ENCODE measurements around the gene AGAP1.

AGAP1 gene

DNA sequence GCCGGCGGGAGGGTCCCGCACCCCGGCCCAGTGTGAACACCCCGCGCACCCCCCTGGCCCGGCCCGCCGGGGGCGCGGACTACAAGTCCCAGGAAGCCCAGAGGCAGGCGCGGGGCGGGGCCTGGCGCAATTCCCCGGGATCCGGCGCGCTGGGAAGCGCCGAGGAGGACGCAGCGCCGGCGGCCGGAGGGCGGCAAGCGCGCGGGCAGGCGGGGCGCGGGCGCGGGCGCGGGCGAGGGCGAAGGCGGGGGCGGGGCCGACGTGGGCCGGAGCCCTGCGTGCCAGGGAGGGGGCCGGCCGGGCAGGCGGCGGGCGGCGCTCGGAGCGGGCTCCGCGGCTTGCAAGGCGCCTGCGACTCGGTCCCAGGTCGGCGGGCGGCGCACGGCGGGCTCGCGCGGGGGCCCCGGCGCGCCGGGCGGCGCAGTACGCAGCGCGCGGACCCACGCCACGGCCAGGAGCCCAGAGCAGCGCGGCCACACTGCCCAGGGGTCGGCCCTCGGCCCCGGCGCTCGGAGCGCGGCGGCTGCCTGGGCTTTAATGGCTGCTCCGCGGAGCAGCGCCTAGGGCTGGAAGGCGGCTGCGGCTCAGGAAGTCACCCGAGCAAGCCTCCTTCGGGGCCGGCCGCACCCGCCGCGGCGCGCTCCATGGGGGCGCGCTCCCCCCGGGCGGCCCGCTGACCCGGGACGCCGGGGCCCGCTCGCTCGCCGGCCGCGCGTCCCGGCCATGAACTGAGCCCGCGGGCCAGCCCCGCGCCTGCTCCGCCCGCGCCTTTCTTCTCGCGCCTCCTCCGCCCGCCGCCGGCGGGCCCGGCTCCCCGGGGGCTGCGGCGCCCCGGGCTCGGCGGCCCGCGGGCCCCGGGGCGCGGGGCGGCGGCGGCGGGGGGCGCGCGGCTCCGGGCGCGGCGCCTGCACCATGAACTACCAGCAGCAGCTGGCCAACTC, at the start of gene AGAP1:
Gene AGAP1 (plus strand): TSS at position 269 of the 941 bp plus-strand sequence.
- DNase-seq (ENCODE audit: low read depth): peak; percentile 80

DNA sequence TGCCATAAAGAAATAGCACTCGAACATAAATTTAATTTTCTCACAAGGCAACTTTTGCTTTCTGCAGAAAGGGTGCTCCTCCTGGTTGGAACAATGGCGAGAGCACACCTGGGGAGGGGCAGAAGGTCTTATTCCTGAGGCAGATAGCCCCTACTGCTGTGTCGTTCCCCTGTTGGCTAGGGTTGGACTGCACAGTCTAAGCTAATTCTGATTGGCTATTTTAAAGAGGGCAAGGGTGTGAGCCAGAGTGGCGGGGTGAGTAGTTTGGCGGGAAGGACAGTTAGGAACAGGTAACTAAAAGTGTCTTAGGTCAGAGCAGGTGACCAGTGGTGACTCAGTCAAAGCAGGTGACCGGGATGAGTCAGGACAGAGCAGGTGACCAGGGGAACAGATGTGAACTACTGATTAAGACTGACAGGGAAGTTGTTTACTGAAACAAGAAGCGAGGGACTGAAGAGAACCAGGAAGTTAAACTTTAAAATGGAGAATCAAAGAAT, 49.7 kb upstream of the AGAP1 start:
- DNase-seq (ENCODE audit: low read depth): no peak

DNA sequence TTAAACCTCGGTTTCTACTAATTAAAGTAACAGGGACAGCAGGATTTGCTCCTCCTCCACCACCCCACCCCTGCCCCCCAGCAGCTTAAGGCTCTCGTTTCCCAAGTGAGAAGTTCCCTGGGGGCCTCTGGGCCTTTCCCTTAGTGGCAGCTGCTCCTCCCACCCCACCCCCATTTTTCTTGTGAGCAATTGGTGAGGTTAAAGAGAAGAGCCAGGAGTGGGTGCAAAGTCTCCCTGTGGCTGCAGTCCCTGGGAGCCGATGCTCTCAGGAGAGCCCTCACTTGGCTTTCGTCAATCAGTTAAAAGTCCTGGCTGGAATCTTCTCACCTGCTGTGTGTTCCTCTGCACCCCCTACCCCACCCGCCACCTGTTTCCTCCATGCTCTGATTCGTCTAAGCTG, 48.7 kb upstream of the AGAP1 start:
- DNase-seq (ENCODE audit: low read depth): no peak

DNA sequence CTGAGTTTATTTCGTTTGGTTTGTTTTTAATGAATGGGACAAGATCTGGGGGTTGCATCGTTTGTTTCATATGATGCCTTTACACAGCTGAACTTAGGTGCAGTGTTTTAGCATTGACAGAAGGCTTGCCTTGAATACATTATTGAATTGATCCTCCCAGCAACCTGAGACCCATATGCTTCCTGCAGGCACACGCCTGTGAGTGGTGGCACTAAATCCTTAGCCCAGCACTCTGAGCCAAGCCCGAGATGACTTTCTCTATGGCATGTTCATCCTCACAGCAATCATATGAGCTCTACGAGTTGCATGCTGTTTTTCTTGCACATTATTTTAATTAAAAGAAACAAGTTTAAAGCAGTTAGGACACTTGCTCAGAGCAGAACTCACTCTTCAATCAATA, 47.8 kb upstream of the AGAP1 start:
- no peak for DNase-seq (ENCODE audit: low read depth)

DNA sequence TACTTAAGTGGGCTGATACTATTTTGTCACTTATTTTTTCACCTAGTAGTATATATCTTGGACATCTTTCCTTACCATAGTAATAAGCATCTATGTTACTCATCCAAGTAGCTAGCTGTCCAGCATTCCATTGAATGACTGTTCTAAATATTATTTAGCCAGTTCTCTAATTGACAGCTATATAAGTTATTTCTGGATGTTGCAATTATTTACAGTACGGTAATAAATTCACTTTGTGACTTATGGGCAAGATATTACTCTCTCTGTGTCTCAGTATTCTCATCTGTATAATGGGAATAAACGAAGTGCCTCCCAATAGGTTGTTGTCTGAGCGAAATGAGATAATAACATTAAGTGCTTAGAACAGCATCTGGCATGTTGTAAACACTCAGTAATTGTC, 46.6 kb upstream of the AGAP1 start:
- DNase-seq (ENCODE audit: low read depth): no peak

DNA sequence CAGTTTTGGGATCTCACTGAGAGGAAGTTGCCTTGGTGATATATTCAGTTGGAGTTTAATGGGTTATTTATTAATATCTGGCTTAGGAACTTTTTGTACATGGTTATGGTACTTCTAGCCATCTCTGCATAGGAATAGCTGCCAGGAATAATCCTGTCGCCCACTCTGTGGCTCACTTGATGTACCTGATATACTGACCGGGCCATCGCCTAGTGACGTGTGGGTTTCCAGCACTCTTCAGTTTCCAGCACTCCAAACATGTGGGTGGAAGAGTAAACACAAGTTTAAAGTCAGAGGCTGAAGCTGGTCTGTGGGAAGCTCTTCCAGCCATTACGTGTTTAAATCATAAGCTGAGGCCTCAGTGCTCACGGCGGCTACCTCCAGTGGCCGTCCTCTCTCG, 44.3 kb upstream of the AGAP1 start:
- DNase-seq (ENCODE audit: low read depth): no peak

DNA sequence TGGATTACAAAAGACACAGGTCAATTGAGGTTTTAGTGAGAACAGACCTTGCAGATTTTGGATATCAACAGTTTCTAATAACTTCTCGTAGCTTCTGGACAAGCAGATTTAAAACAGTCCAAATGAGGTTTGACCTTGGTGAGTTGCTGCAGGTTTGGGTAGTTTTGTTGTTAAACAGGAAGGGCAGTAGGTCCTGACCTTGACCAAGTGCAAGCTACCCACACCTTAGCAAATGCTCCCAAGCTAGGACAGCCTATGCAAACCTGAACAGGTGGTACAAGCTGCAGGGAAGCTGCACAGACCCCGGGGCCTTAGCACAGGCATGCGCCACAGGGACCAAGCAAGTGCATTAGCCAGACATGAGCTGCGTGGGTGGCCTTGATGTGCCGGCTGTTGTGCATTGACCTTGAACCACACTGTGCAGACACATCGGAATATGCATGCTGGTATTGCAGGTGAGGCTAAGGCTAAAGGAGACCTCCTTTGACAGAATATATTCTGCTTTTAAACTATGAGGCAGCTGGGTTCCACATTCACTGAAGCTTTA, 40.2 kb upstream of the AGAP1 start:
- no peak for DNase-seq (ENCODE audit: low read depth)

DNA sequence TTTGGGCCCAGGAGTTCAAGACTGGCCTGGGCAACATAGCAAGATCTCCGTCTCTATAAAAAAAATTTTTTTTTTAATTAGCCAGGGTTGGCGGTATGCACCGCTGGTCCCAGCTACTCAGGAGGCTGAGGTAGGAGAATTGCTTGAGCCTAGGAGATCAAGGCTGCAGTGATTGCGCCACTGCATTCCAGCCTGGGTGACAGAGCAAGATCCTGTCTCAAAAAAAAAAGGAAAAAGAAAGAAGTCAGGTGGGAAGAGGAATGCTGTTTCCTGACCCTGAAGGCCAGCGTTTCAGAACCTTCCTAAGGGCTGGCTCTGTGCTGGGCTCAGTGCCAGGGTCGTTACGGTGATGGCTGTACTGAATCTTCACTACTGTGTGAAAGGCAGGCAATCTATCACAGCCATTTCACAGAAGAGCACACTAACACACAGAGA, 35.0 kb upstream of the AGAP1 start:
- no peak for DNase-seq (ENCODE audit: low read depth)

DNA sequence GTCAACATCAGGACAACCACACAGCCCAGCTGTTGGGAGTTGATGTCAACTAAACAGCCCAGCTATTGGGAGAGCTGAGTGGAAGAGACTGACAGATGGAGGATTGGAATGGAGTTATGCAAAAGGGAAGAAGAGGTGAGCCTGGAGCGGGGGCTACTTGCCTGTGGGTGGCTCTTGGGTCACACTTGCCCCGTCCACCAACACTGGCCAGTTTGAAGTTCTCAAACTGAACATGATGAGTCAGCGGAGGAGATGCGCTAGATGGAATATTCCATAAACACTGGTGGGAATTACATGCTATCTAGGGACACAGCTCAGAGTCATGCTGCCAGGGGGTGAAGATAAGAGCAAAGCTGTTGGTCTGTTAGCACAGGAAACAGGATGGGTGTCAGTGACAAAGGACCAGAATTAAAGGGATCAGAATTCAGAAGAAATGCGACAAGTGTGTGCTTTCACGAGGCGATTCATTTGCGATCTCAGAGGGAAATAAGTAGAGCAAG, 33.2 kb upstream of the AGAP1 start:
- DNase-seq (ENCODE audit: low read depth): no peak

DNA sequence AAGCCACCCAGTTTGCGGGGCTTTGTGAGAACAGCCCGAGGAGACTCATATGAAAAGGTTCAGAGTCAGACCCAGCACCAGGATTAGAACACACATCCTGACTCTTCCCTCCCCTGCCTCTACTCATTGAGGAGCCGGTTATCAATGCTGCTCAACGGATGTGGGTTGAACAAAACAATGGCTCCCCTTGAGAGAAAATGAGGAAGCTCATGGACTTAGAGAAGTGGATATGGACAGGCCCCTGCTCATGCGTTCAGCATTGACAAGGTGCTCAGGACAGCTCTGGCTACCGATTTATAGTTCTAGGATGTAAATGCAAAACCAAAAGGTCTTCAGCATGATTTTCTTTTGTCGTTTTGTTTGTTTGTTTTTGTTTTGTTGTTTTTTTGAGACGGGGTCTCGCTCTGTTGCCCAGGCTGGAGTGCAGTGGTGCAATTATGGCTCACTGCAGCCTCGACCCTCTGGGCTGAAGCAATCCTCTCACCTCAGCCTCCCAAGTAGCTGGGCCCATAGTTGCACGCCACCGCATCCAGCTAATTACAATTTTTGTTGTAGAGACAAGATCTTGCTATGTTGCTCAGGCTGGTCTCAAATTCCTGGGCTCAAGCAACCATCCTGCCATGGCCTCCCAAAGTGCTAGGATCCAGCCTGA, 32.0 kb upstream of the AGAP1 start:
- DNase-seq (ENCODE audit: low read depth): no peak

DNA sequence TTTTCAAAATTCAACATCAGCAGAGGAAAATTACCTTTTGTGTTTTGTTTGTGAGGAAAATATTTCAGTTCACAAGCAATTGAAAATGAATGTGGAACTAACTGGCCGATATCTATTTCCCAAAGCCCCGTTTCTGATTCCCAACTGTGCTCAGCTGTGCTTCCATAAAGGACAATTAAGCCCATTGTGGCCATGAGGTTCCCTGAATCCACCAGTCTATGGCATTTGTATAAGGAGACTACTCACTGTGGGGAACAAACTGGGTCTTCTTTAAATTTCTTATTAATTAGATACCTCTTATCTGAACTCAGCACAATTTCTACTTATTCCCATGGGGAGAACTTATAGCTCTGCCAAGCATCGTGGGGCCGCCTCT, 31.4 kb upstream of the AGAP1 start:
- no peak for DNase-seq (ENCODE audit: low read depth)

DNA sequence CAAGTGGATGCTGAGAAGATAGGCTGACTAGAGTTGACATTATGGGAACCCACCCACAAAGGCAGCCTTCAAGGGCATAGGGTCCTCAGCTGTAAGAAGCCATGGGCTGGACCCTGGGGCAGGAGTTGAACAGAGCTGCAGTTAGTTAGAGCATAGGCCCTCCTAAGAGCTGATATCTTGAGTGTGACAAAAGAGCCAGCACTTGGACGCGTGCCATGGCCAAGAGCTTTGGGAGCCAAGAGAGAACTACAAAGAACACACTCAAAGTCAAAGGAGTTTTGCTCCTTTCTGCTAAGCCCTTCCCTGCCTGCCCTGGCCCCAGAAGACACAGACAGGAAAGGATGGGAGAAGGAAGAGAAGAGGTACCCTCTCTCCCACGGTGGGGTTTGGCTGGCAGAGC, 29.9 kb upstream of the AGAP1 start:
- DNase-seq (ENCODE audit: low read depth): no peak

DNA sequence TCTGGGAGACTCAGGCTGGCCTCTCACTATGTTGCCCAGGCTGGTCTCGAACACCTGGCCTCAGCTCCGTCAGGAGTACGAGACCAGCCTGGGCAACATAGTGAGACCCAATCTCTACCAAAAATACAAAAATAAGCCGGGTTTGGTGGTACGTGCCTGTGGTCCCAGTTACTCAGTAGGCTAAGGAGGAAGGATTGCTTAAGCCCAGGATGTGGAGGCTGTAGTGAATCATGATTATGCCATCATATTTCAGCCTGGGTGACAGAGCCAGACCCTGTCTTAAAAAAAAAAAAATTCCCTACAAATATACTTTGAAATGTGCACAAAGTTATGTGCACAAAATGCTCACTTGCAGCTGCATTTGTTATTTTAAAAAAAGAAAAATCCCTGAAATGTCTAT, 26.3 kb upstream of the AGAP1 start:
- DNase-seq (ENCODE audit: low read depth): peak; percentile 81

DNA sequence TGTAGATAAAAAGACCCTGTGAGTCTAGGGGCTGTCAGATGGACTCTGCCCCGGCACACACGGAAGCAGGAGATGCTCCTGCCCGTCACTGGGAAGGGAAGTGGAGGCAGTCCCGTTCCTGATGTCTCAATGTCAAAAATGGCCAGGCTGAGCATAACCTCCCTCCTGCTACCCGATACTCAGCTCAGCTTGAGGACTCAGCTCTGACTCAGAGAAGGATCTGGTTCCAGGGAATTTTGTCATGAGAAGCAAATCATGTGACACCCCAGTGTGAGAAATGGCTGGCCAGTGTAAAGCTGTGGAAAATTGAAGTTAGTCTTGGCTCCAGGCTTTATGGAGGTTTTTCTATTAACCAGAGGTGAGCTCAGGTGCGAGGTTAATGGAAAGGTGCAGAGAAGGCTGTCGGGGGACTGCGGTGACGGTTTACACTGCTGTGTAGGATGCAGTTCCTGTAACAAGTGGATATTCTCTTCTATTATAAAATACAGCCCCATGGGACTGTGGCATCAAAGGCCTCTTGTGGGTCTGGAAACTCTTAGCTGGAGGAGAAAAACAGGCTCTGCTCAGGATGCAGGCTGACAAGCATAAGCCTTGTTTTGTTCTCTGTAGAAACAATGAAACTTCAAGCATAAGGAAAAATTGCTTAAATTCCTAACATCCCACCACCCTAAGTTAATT, 24.7 kb upstream of the AGAP1 start:
- peak; percentile 97 for DNase-seq (ENCODE audit: low read depth)

DNA sequence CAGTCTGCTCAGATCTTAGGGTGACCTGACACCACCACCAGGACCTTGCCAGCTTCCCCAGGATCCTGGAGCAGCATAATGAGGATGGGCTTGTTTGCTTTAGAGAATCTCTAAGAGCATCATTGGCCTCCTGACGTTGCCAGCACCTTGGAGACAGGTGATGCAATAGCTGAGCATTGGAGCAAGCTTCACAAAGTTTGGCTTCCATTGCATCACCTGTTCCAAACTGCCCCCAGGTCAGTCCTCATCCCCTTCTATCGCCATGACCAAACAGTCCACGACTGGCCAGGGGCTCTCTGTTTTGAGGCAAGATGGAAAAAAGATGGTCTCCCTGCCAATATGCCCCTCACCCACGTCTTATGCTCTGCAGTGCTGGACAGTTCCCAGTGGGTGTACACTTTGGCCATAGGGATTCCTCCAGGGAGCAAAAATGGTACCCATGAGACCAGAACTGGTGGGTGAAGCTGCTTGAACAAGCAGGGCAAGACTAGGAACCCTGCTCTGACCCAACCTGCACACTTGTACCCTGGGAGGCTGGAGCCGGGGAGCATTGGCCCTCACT, 22.6 kb upstream of the AGAP1 start:
- DNase-seq (ENCODE audit: low read depth): no peak

DNA sequence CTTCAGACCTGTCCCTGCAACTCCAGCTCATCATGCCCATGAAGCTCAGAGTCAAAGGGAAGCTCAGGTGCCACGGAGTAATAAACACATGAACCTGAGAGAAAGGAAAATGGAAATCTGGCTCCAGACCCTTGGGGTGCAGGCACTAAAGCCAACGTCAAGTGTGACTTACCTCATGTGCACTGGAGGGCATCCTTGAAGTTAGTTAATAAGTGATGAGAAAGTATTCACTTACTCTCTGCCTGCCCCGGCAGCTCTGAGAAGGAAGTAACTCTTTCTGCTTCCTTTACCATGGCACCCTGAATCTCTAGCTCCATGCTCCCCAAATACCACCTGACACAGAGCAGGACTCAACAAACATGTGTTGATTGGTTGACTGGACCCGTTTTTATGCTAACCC, 21.4 kb upstream of the AGAP1 start:
- no peak for DNase-seq (ENCODE audit: low read depth)

DNA sequence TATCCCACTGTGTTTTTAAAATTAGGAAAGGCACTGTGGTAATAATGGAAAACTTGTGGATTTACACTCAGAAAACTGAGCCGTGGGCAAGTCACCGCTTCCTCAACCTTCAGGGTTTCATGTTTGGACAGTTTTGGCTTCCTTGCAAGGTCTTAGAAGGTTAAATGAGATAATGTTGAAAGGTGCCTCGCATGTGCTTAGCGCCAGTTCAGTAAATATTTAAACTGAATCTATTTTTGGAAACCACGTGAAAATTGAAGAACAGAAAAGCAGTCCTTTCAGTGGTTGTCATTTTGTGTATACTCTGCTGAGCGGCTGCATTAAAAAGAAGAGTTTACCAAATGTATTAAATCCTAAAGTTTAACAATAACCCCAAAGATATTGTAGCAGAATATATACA, 15.2 kb upstream of the AGAP1 start:
- DNase-seq (ENCODE audit: low read depth): no peak

DNA sequence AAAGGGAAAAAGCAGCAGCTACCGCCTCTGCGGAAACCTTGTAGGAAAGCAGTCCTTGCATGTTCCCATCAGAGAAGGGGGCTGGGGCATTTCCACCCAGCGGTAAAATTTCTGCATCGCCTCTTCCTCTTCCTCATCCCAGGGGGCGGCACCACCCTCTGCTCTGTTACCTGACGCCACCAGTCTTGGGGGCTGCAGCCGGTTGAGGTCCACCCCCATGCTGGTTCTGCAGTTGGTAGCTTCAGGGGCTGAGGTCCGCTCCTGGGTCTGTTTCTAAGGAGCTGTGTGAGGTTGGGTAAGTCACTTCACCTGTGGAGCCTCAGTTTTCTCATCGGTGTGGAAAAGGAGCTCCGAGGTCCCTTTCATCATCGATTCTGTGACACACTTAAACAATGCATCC, 14.2 kb upstream of the AGAP1 start:
- no peak for DNase-seq (ENCODE audit: low read depth)

DNA sequence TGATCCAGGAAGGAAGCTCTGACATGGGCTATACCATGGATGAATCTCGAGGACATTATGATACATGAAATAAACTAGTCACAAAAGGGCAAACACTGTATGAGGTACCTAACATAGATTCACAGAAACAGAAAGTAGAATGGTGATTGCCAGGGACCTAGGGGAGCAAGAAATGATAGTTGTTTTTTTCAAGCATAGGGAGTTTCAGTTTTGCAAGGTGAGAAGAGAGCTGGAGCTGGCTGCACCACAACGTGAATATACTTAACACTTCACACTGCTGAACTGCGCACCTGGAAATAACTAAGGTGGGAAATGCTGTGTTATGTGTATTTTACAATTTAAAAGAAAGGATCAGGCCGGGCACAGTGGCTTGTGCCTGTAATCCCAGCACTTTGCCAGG, 13.2 kb upstream of the AGAP1 start:
- DNase-seq (ENCODE audit: low read depth): no peak

DNA sequence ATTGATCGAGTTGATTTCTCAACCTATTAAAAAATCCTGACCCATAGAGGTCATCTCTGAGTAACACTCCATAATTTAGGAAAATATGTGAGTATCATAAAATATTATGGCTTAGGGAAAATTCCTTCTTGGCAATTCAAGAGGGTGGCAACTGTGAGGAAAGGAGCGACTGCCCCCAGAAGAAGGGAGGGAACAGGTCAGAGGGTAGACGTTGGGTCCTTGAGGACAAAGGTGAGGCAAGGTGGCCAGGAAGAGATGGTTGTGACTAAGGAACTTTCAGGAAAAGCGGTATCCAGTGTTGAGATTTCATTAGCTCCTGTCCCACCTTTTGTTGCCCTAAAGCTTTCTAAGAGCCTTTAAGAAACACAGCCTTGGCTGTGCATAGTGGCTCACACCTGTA, 10.5 kb upstream of the AGAP1 start:
- DNase-seq (ENCODE audit: low read depth): no peak

DNA sequence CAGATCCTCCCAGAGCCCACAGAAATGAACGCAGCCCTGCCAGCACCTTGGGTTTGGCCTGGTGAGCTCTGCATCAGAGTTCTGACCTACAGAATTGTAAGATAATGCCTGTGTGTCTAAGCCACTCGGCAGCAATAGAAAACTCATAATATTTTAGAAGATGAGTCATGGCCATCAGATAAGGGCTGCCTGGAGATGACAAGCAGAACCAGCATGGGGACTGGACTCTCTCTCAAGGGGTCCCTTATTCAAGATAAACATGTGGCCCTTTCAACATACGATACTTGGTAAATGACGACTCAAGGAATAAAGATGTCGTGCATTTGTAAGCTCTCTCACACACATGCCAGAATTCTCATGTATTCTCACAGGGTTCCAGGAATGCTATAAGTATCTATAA, 8.5 kb upstream of the AGAP1 start:
- DNase-seq (ENCODE audit: low read depth): no peak

DNA sequence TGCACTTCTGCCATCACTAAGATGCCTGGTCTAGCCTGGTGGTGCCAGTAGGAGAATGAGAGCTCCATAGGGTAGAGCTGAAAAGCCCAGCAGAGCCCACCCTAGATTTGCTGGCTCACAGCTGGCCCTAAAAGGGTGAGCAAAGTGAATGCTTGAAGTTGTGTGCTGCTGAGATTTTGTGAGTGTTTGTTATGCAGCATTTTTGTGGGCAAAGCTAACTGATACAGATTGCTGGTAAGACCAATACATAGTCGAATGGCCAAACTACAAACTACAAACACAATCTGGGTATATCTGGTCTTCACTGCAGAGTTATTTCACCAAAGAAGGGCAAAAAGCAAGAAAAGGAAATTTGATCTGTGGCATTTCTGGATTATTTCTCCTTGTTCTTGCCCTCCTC, 7.1 kb upstream of the AGAP1 start:
- DNase-seq (ENCODE audit: low read depth): no peak

Data from stromal cell of bone marrow (primary cell).